HG03108 (cell line): ENCODE data around the gene SLC22A7.
"Not testable (repeated sequence)": the region's sequence is repeated elsewhere in the genome, so short reads cannot be mapped to it uniquely, and the experiment has no call there.

ENCODE experiments used
- ATAC-seq: cut with Tn5 transposase; IDR thresholded peaks from one replicate; pipeline ENCODE4 v1.9.1; 2021; ENCODE audit warnings: moderate library complexity; ENCODE audit not compliant: unreplicated experiment

Gene SLC22A7

GRCh38 chr6:43299338-43300293, 1.6 kb downstream of the SLC22A7 start:
- no peak for ATAC-seq

GRCh38 chr6:43301081-43301870, 3.2 kb downstream of the SLC22A7 start:
- ATAC-seq: no peak

- no peak for ATAC-seq
Observed at GRCh38 chr6:43302126-43302525, 4.1 kb downstream of the SLC22A7 start.

- ATAC-seq: not testable (repeated sequence)
Observed at GRCh38 chr6:43303006-43303405, 4.9 kb downstream of the SLC22A7 start.

GRCh38 chr6:43303751-43304331, 5.8 kb downstream of the SLC22A7 start:
- ATAC-seq: no peak

- ATAC-seq: no peak
Observed at GRCh38 chr6:43304361-43304760, 6.3 kb downstream of the SLC22A7 start.

- ATAC-seq: no peak
Observed at GRCh38 chr6:43304882-43305281, 6.8 kb downstream of the SLC22A7 start.

GRCh38 chr6:43306086-43306485, 8.0 kb downstream of the SLC22A7 start:
- no peak for ATAC-seq

GRCh38 chr6:43307451-43308100, 9.5 kb downstream of the SLC22A7 start:
- ATAC-seq: no peak

- ATAC-seq: peak; percentile 53
Observed at GRCh38 chr6:43308101-43308989, 10.3 kb downstream of the SLC22A7 start, which contains the start of gene CRIP3. TSS of gene CRIP3 (minus strand) at chr6:43308826. CDS start at chr6:43308792, 34 bp downstream.

- ATAC-seq: no peak
Observed at GRCh38 chr6:43308990-43309477, 11.0 kb downstream of the SLC22A7 start.

GRCh38 chr6:43310134-43310533, 12.1 kb downstream of the SLC22A7 start:
- no peak for ATAC-seq

- no peak for ATAC-seq
Observed at GRCh38 chr6:43310624-43311023, 12.6 kb downstream of the SLC22A7 start.

GRCh38 chr6:43311666-43312065, 13.6 kb downstream of the SLC22A7 start:
- ATAC-seq: no peak

- ATAC-seq: no peak
Observed at GRCh38 chr6:43313813-43314212, 15.8 kb downstream of the SLC22A7 start.

- ATAC-seq: no peak
Observed at GRCh38 chr6:43318011-43318410, 20.0 kb downstream of the SLC22A7 start.

GRCh38 chr6:43325876-43326275, 27.8 kb downstream of the SLC22A7 start:
- no peak for ATAC-seq

- ATAC-seq: no peak
Observed at GRCh38 chr6:43328528-43328927, 30.5 kb downstream of the SLC22A7 start.

GRCh38 chr6:43331470-43331869, 33.4 kb downstream of the SLC22A7 start:
- no peak for ATAC-seq

GRCh38 chr6:43331891-43332290, 33.8 kb downstream of the SLC22A7 start:
- ATAC-seq: no peak
